Upper lobe of left lung (tissue), 4 donors: Measurements from ENCODE around the gene TIMM44.

Experiments
- POLR2A ChIP-seq, 4 donors: fragments of 450-650 bp; IDR thresholded peaks; one replicate each; pipeline ENCODE4 v1.5.1; 2016 to 2017; ENCODE audit warnings: antibody characterized with exemption in 4 of 4, mild to moderate bottlenecking in 2 of 4
- TF ChIP-seq, protein P1 (sequence below), 6 experiments: fragments of 450-650 bp in 4 of 6; fragments of 200-600 bp in 2 of 6; sonication (generic) in 2 of 6; IDR thresholded peaks; one replicate each; pipeline ENCODE4 v1.5.1; 2016 to 2019; ENCODE audit warnings: antibody characterized with exemption in 6 of 6

DNA sequence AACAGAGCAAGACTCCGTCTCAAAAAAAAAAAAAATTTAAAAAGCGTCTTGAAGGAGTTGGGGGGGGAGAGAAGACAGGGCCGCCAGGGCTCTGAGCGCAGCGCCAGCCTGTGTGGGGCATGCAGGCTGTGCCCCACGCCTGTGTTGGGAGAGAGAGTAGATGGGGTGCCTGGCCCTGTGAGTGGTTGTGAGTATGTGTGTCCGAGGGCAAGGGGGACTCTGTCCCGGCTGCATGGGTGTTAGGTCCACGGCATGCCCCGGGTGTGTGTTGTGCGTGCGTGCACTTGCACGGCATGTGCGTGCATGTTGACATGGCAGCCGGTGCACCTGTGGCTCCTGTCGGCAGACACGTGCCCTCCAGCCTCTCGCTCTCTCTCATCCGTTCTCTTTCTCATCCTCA, 36.3 kb downstream of the TIMM44 start:
- TF ChIP-seq, protein P1, sequence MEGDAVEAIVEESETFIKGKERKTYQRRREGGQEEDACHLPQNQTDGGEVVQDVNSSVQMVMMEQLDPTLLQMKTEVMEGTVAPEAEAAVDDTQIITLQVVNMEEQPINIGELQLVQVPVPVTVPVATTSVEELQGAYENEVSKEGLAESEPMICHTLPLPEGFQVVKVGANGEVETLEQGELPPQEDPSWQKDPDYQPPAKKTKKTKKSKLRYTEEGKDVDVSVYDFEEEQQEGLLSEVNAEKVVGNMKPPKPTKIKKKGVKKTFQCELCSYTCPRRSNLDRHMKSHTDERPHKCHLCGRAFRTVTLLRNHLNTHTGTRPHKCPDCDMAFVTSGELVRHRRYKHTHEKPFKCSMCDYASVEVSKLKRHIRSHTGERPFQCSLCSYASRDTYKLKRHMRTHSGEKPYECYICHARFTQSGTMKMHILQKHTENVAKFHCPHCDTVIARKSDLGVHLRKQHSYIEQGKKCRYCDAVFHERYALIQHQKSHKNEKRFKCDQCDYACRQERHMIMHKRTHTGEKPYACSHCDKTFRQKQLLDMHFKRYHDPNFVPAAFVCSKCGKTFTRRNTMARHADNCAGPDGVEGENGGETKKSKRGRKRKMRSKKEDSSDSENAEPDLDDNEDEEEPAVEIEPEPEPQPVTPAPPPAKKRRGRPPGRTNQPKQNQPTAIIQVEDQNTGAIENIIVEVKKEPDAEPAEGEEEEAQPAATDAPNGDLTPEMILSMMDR (IDR thresholded peaks at IDR 0.05): no peak
- TF ChIP-seq POLR2A (IDR thresholded peaks at IDR 0.05): no peak
